NB4 (cell line): Measurements from ENCODE around the gene NXN.
"Not testable (repeated sequence)": the region's sequence is repeated elsewhere in the genome, so short reads cannot be mapped to it uniquely, and the experiment has no call there.

ENCODE experiments used
- DNase-seq: peaks from one replicate; pipeline ENCODE4 v3.0.0; 2010; ENCODE audit warnings: low read depth
- H3K4me3 ChIP-seq: one replicate; pipeline ENCODE4 v1.5.1; 2011; ENCODE audit warnings: mild to moderate bottlenecking, low read depth, low read length, moderate library complexity
- CTCF ChIP-seq: IDR thresholded peaks from one replicate; pipeline ENCODE4 v1.5.1; 2012; ENCODE audit warnings: low read depth, low read length
- MAX ChIP-seq: IDR thresholded peaks from 2 replicates; pipeline ENCODE4 v1.6.1; 2011; ENCODE audit warnings: low read depth, low read length
- MYC ChIP-seq: IDR thresholded peaks from 2 replicates; pipeline ENCODE4 v1.6.1; 2011; ENCODE audit warnings: low read depth, low read length
- POLR2A ChIP-seq: IDR thresholded peaks from 2 replicates; pipeline ENCODE4 v1.6.1; 2011; ENCODE audit warnings: mild to moderate bottlenecking; ENCODE audit not compliant: insufficient read length; ENCODE audit errors: extremely low read depth

Gene NXN

GRCh38 chr17:753418-753817, 226.2 kb downstream of the NXN start:
- TF ChIP-seq CTCF (no peak), POLR2A (no peak), MYC (no peak), MAX (no peak)
- DNase-seq = no peak

GRCh38 chr17:752620-753219, 226.9 kb downstream of the NXN start:
- H3K4me3 ChIP-seq = peak overlapping the region; percentile 32
- peak; percentile 21 for DNase-seq
- no peak for TF ChIP-seq MYC
- no peak for TF ChIP-seq MAX
- no peak for TF ChIP-seq CTCF
- TF ChIP-seq POLR2A = no peak

More at GRCh38 chr17:753418-753817, 226.2 kb downstream of the NXN start:
- H3K4me3 ChIP-seq = no peak overlapping the region

- TF ChIP-seq MAX = no peak
- peak; percentile 62 for TF ChIP-seq POLR2A
- peak; percentile 63 for TF ChIP-seq CTCF
- TF ChIP-seq MYC = peak; percentile 50; the same call in 1 of the 2 replicates
- peak within 1 kb of the TSS; percentile 88 for H3K4me3 ChIP-seq
- DNase-seq = peak; percentile 90
These were observed 227.5 kb downstream of the NXN start, which contains the start of gene GEMIN4 for GRCh38 chr17:752002-752619. GEMIN4 (minus strand) TSS chr17:752264; CDS start chr17:752142, 122 bp downstream.

- TF ChIP-seq POLR2A = no peak
- no peak for TF ChIP-seq CTCF
- TF ChIP-seq MAX = peak; percentile 89
- TF ChIP-seq MYC = peak; percentile 73; the same call in 1 of the 2 replicates
- peak overlapping the region; percentile 88 for H3K4me3 ChIP-seq
- peak; percentile 69 for DNase-seq
These were observed 228.1 kb downstream of the NXN start for GRCh38 chr17:751269-752001.

GRCh38 chr17:750431-751037, 229.0 kb downstream of the NXN start:
- H3K4me3 ChIP-seq = peak overlapping the region; percentile 88
- no peak for DNase-seq
- no peak for TF ChIP-seq MYC
- TF ChIP-seq POLR2A = no peak
- no peak for TF ChIP-seq MAX
- TF ChIP-seq CTCF = no peak

- H3K4me3 ChIP-seq = peak overlapping the region; percentile 17
- DNase-seq = not testable (repeated sequence)
These were observed 230.2 kb downstream of the NXN start for GRCh38 chr17:749359-749758.
